Common myeloid progenitor, CD34-positive (primary cell): Measurements from ENCODE around the gene HUWE1. TPM values are rescaled to one million over a fixed set of nuclear protein-coding genes. Genes with fewer than 3 reads are reported as not detected.

ENCODE experiments used
- CTCF ChIA-PET: fragments of 350-600 bp; sonication (Branson Sonifier 250); formaldehyde crosslinking; loops from one replicate; lab custom pipeline; 2021; ENCODE audit warnings: antibody characterized with exemption; lab: Charles Lee
- POLR2A ChIA-PET: fragments of 350-600 bp; sonication (Branson Sonifier 250); formaldehyde crosslinking; loops from one replicate; lab custom pipeline; 2021; ENCODE audit warnings: antibody characterized with exemption; lab: Charles Lee
- DNase-seq, 3 donors: peaks; one replicate each; pipeline versions ENCODE4 v3.0.0 to v3.0.0-alpha.2; 2013
- H3K27ac ChIP-seq, 2 experiments: 1 replicate in 1 of 2; 2 replicates in 1 of 2; pipeline ENCODE4 v1.7.0; 2013; ENCODE audit warnings: inconsistent platforms in 2 of 2, low read length in 2 of 2, mild to moderate bottlenecking in 2 of 2, low read depth in 1 of 2, moderate library complexity in 1 of 2; ENCODE audit not compliant: severe bottlenecking in 2 of 2, insufficient read depth in 1 of 2, poor library complexity in 1 of 2
- H3K27me3 ChIP-seq, 5 experiments: replicated peaks in 2 of 5; 1 replicate in 3 of 5; 2 replicates in 2 of 5; pipeline versions ENCODE4 v1.6.1 to v1.7.0; 2013; ENCODE audit warnings: low read length in 4 of 5, mild to moderate bottlenecking in 2 of 5, moderate library complexity in 2 of 5, inconsistent platforms in 1 of 5; ENCODE audit not compliant: insufficient read depth in 5 of 5, control insufficient read depth in 4 of 5
- H3K36me3 ChIP-seq, 4 experiments: 1 replicate in 2 of 4; 2 replicates in 2 of 4; pipeline versions ENCODE4 v1.6.1 to v1.7.0; 2013; ENCODE audit warnings: low read length in 3 of 4, control low read depth in 1 of 4, mild to moderate bottlenecking in 1 of 4; ENCODE audit not compliant: control insufficient read depth in 4 of 4, insufficient read depth in 4 of 4
- H3K4me1 ChIP-seq, 4 experiments: 1 replicate in 3 of 4; 2 replicates in 1 of 4; pipeline versions ENCODE4 v1.6.1 to v1.7.1; 2013; ENCODE audit warnings: low read length in 3 of 4, mild to moderate bottlenecking in 3 of 4, control low read depth in 1 of 4, inconsistent platforms in 1 of 4, moderate library complexity in 1 of 4; ENCODE audit not compliant: control insufficient read depth in 4 of 4, insufficient read depth in 4 of 4; ENCODE audit errors: control extremely low read depth in 1 of 4
- H3K4me3 ChIP-seq, 7 experiments: 1 replicate in 4 of 7; 2 replicates in 3 of 7; pipeline versions ENCODE4 v1.5.1 to v1.7.0; 2013; ENCODE audit warnings: mild to moderate bottlenecking in 7 of 7, low read length in 6 of 7, moderate library complexity in 6 of 7, inconsistent platforms in 2 of 7, low read depth in 2 of 7, control low read depth in 1 of 7; ENCODE audit not compliant: insufficient read depth in 4 of 7, control insufficient read depth in 1 of 7; ENCODE audit errors: extremely low read depth in 1 of 7
- H3K9me3 ChIP-seq, 5 experiments: 1 replicate in 4 of 5; 2 replicates in 1 of 5; pipeline versions ENCODE4 v1.6.1 to v1.7.1; 2013; ENCODE audit warnings: low read length in 4 of 5, mild to moderate bottlenecking in 2 of 5, inconsistent platforms in 1 of 5, low read depth in 1 of 5, moderate library complexity in 1 of 5; ENCODE audit not compliant: control insufficient read depth in 4 of 5, insufficient read depth in 2 of 5; ENCODE audit errors: control extremely low read depth in 1 of 5
- WGBS: methylation state at CpG from one replicate; pipeline ENCODE4 v1.1.5; 2013; ENCODE audit not compliant: insufficient coverage; 5-methylcytosine and 5-hydroxymethylcytosine counted together
- polyA plus RNA-seq: library from polyadenylated mRNA; unstranded; fragments of 120-200 nt; gene quantifications from one replicate; pipeline ENCODE4 v1.2.1, GENCODE V29; 2013

The HUWE1 gene, protein sequence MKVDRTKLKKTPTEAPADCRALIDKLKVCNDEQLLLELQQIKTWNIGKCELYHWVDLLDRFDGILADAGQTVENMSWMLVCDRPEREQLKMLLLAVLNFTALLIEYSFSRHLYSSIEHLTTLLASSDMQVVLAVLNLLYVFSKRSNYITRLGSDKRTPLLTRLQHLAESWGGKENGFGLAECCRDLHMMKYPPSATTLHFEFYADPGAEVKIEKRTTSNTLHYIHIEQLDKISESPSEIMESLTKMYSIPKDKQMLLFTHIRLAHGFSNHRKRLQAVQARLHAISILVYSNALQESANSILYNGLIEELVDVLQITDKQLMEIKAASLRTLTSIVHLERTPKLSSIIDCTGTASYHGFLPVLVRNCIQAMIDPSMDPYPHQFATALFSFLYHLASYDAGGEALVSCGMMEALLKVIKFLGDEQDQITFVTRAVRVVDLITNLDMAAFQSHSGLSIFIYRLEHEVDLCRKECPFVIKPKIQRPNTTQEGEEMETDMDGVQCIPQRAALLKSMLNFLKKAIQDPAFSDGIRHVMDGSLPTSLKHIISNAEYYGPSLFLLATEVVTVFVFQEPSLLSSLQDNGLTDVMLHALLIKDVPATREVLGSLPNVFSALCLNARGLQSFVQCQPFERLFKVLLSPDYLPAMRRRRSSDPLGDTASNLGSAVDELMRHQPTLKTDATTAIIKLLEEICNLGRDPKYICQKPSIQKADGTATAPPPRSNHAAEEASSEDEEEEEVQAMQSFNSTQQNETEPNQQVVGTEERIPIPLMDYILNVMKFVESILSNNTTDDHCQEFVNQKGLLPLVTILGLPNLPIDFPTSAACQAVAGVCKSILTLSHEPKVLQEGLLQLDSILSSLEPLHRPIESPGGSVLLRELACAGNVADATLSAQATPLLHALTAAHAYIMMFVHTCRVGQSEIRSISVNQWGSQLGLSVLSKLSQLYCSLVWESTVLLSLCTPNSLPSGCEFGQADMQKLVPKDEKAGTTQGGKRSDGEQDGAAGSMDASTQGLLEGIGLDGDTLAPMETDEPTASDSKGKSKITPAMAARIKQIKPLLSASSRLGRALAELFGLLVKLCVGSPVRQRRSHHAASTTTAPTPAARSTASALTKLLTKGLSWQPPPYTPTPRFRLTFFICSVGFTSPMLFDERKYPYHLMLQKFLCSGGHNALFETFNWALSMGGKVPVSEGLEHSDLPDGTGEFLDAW (N-terminal part only)
- polyA plus RNA-seq: 79.3 TPM

- peaks cover 0 to 4% (median 0%) of the 10 kb centered on the region in 5 experiments for H3K27me3 ChIP-seq
- peaks cover 4 to 22% (median 8%) of the 10 kb centered on the region in 4 experiments for H3K4me1 ChIP-seq
- WGBS: 24% methylated on average over 41 of the region's 61 CpGs
- peak within 1 kb of the TSS; percentile 64 to 87 (median 74) for H3K4me3 ChIP-seq
- no peaks in the 10 kb centered on the region for H3K9me3 ChIP-seq
- H3K36me3 ChIP-seq: peaks cover 0 to 4% (median 2%) of the 10 kb centered on the region in 4 experiments
- peak; percentile 74 to 90 (median 90) for DNase-seq
- peak within 1 kb of the TSS; percentile 59 to 79 for H3K27ac ChIP-seq
- ChIA-PET CTCF (interaction anchor here (1.9 kb wide), 1 partner anchor 29 kb away, joined by 8 read pairs; no protein-coding TSS in a partner anchor), POLR2A (interaction anchor here (1.4 kb wide), 1 partner anchor 28 kb away, joined by 4 read pairs; no protein-coding TSS in a partner anchor)
Measured at GRCh38 chrX:53686151-53686885, at the start of gene HUWE1. TSS of gene HUWE1 (minus strand) at chrX:53686719. CDS start at chrX:53654107, 32,612 bp downstream.

DNA sequence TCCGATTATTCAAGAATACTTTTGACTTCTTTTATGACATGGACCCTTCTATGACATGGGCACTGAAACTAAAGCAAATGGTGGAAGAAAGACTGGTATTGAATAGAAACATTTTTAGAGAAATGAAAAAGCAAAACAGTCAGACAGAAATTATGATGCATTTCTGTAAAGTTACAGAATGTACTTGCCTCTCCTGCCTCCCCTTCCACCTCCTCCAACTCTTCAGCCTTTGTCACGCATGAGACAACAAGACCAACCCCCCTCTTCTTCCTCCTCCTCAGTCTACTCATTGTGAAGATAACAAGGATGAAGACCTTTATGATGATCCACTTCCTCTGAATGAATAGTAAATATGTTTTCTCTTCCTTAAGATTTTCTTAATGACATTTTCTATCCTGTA lies 46.3 kb upstream of the HUWE1 start:
- ChIA-PET POLR2A (no interaction called here), CTCF (interaction anchor here (0.6 kb wide), 1 partner anchor 12 kb away, joined by 3 read pairs; no protein-coding TSS in a partner anchor)
- Histone ChIP-seq H3K9me3 (no peaks in the 10 kb centered on the region), H3K27me3 (no peaks in the 10 kb centered on the region), H3K4me1 (no peaks in the 10 kb centered on the region), H3K36me3 (no peaks in the 10 kb centered on the region), H3K4me3 (no peak overlapping the region), H3K27ac (no peak overlapping the region)
- 100% methylated on average over 1 of the region's 2 CpGs for WGBS
- no peak for DNase-seq

DNA sequence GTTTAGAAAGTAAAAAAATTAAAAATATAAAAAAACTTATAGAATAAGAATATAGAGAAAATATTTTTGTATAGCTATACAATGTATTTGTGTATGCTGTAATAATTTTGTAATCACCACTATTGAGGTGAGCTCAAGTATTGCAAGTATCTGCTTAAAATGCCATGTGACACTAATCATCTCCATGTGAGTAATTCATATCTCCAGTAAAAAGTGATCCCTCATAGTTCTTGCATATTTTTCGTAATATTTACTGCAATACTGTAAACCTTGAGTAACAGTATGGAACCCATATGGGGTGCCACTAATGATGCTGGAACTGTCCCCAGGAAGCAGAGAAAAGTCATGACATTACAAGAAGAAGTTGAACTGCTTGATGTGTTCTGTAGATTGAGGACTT lies 43.2 kb upstream of the HUWE1 start:
- CTCF ChIA-PET: no interaction called here
- no peaks in the 10 kb centered on the region for H3K36me3 ChIP-seq
- POLR2A ChIA-PET: no interaction called here
- H3K9me3 ChIP-seq: peaks cover 0 to 3% (median 0%) of the 10 kb centered on the region in 5 experiments
- H3K4me1 ChIP-seq: no peaks in the 10 kb centered on the region
- H3K27ac ChIP-seq: no peak overlapping the region
- H3K27me3 ChIP-seq: no peaks in the 10 kb centered on the region
- WGBS: no CpG with 5 or more reads among the region's 1 CpG
- no peak for DNase-seq
- H3K4me3 ChIP-seq: no peak overlapping the region

GRCh38 chrX:53728506-53728905 lies 42.0 kb upstream of the HUWE1 start:
- peaks cover 0 to 2% (median 0%) of the 10 kb centered on the region in 4 experiments for H3K4me1 ChIP-seq
- H3K9me3 ChIP-seq: peaks cover 0 to 5% (median 0%) of the 10 kb centered on the region in 5 experiments
- WGBS: 50% methylated on average over 1 of the region's 2 CpGs
- no peak for DNase-seq
- no peak overlapping the region for H3K4me3 ChIP-seq
- ChIA-PET POLR2A (no interaction called here), CTCF (no interaction called here)
- H3K27me3 ChIP-seq: no peaks in the 10 kb centered on the region
- no peak overlapping the region for H3K27ac ChIP-seq
- no peaks in the 10 kb centered on the region for H3K36me3 ChIP-seq

DNA sequence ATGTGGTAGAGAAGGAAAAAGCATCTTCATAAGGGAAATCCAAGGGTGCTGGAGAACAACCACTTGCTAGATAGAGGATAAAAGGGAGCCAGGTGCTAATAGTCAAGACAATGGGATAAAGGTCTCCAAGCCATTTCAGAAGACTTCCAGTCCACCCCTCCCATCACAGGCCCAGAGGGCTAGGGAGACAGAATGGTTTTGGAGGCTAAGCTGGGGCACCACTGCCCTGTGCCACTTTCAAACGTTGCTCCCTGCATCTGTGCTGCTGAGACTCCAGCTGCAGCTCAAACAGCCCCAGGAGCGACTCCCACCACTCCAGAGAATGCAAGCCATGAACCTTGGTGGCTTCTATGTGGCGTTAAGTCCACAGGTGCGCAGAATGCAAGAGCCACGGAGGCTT lies 38.4 kb upstream of the HUWE1 start:
- CTCF ChIA-PET: interaction anchor here (1.5 kb wide), 1 partner anchor 41 kb away, joined by 3 read pairs; no protein-coding TSS in a partner anchor
- WGBS: 80% methylated on average over 5 of the region's 5 CpGs
- Histone ChIP-seq H3K36me3 (no peaks in the 10 kb centered on the region), H3K4me1 (peaks cover 0 to 2% (median 0%) of the 10 kb centered on the region in 4 experiments), H3K9me3 (peaks cover 0 to 5% (median 0%) of the 10 kb centered on the region in 5 experiments), H3K4me3 (no peak overlapping the region), H3K27me3 (no peaks in the 10 kb centered on the region), H3K27ac (no peak overlapping the region)
- DNase-seq: no peak
- POLR2A ChIA-PET: interaction anchor here (0.7 kb wide), 1 partner anchor 8 kb away, joined by 3 read pairs; no protein-coding TSS in a partner anchor

GRCh38 chrX:53723381-53723780 lies 36.9 kb upstream of the HUWE1 start:
- DNase-seq: no peak
- ChIA-PET POLR2A (no interaction called here), CTCF (no interaction called here)
- Histone ChIP-seq H3K9me3 (peaks cover 0 to 5% (median 0%) of the 10 kb centered on the region in 5 experiments), H3K27me3 (no peaks in the 10 kb centered on the region), H3K4me1 (peaks cover 0 to 2% (median under 1%) of the 10 kb centered on the region in 4 experiments), H3K27ac (no peak overlapping the region), H3K4me3 (no peak overlapping the region), H3K36me3 (no peaks in the 10 kb centered on the region)
- 92% methylated on average over 3 of the region's 4 CpGs for WGBS
